NCI-H748 treated with DMSO at 0.1 percent for 48 hours (cell line): ENCODE measurements around the gene AMBP.

ENCODE experiments used
- DNase-seq: peaks from one replicate; lab custom pipeline; 2025; lab: John Stamatoyannopoulos, UW

The AMBP gene

GRCh38 chr9:114031037-114031630 lies 47.0 kb downstream of the AMBP start:
- DNase-seq, result no peak

GRCh38 chr9:114030364-114030763 lies 47.7 kb downstream of the AMBP start:
- DNase-seq, result no peak

GRCh38 chr9:114029311-114030170 lies 48.6 kb downstream of the AMBP start:
- no peak for DNase-seq

- no peak for DNase-seq
These were observed 49.5 kb downstream of the AMBP start for GRCh38 chr9:114028646-114029045.

DNA sequence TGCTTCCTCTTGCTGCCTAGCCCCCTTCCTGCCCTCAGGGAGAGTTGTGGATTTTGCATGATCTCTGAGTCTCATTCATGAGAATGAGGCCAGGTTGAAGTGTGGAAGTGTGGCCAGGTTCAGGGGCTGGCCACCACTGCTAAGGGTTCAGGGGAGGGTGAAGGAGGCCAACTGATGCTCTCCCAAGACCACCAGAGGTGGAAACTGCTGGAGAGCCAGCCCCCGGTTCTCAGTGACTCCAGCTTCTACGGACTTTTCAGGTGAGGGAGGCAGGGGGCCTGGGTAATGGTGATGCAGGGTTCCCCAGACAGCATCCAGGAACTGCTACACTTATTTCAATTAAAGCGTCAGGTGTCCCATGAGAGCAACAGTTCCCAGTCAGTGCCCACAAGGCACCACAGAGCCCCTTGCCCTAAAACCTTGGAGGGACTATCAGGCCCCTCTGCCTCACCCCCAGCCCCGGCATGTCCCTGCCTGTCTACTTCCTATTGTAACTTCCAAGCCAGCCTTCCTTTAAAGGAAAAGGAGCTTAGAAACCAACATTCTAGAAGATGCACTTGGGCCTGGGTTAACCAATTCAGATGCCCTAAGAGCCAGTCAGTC lies 50.1 kb downstream of the AMBP start:
- DNase-seq, result no peak

DNA sequence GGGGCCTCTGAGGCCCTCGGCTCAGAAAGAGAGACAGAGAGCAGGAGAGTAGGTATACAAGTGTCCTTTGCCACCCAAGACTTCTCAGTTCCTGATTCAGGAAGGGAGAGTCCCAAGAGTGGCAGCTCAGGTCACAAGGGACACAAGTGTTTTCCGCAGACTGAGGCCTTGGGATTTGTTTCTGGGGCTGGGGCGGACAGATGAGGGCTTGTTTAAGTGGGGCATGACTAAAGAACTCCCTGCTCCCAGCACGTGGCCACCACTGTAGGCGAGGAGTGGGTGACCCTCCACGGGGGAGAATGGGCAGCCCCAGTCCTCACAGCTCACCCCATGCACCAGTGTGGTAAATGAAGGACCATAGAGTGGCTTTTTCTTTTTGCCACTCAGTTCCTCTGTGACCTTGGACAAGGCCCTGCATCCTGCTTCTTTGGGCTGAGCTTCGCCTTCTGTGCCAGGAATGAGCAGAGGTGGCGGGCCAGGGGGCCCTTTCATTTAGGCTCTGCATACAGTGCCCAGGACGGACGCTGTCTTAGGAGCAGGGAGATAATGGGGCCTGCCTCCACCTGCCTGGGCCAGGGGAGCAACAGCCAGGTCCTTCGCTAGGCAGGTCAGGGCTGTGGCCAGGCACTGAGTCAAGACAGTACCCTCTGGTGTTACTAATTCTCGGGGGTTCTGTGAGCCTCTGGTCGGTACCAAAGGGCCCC lies 50.8 kb downstream of the AMBP start:
- DNase-seq, result no peak

DNA sequence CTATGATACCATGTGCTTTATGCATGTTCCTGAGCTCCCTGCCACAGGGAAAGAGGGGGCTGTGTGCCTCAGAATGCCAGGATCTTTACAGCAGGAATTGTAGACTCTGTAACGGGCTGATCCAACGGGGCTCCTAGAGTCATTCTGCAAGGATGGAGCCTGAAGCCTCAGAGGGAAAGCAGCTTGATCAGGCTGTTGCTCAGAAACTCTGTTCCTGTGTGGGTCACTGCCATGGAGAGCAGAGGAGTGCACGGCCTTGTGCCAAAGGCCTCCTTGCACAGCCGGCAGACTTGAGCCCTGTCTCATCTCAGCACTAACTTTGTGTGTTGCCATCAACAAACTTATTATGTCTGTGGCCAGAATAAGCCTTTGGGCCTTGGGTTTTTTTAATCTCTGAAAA lies 51.8 kb downstream of the AMBP start:
- DNase-seq, result no peak

GRCh38 chr9:114025760-114026159 lies 52.3 kb downstream of the AMBP start:
- no peak for DNase-seq

DNA sequence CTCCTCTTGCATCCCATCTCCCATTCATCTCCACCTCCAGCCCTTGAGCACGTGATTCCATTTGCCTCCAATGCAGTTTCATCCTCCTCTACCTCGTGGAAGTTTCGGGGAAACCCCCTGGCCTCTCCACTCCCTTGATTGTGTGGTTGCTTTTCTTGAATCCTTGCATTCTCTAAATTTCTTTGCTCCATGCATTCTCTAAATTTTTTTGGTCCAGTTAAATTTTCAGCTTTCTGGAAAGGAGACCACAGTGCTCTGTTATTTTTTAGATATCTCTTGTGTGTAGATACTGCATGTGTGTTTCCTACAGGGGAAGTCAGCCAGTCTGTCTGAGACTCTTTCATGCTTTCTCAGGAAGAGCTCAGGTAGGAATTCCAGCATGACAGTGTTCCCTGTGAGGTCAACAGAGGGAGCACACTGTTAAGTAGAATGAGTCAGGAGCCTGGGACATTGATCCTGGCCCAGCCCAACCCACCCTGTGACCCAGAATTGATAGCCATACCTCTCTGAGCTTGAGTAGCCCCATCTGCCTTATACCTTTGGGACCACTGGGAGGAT lies 52.8 kb downstream of the AMBP start:
- DNase-seq, result no peak

- DNase-seq, result no peak
These were observed 54.1 kb downstream of the AMBP start for GRCh38 chr9:114023961-114024360.

GRCh38 chr9:114021578-114021977 lies 56.5 kb downstream of the AMBP start:
- DNase-seq, result no peak

DNA sequence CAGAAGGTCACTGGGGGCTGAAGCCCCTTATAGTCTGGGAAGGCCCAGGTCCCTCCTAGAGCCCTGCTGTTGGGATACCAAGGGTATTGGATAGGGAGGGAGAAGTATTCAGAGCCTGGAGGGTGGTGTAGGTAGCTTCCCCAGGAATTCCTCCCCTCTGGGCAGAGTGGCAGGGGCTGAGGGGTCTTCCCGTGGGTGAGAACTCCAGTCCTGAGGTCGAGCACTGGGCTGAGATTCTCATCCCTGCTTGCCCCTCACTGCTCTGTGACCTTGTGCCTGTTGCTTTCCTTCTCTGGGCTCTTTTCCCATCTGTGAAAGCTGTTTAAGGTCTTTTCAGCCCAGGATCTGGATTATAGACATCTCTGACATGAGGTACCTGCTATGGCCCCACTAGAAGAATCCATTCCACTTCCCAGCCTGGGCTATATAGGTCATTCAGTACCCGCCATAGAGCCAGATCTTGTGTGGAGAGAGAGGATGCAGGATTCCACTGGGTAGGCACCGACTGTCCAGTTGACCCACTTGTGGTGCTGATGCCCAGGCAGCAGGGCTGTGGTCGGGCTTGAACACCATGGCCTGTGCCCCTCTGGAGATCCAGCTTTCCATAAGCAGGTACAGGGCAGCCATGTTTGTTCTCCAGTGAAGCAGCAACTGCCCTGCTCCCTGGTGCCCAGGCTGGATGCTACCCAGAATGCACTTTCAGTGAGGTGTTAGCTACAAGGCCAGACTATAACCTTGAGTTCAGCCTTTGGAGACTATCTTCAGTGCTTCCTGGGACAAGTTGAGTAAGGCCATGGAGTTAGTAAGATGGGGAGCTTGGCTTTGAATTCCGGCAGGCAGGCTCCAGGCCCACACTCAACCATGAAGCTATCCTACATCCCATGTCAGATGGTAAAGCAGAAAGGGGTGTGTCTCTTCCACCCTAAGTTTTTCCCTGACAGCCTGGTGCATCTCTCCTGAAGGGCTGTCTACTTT lies 60.1 kb downstream of the AMBP start:
- no peak for DNase-seq

- DNase-seq, result no peak
These were observed 61.3 kb downstream of the AMBP start for GRCh38 chr9:114016629-114017423.

DNA sequence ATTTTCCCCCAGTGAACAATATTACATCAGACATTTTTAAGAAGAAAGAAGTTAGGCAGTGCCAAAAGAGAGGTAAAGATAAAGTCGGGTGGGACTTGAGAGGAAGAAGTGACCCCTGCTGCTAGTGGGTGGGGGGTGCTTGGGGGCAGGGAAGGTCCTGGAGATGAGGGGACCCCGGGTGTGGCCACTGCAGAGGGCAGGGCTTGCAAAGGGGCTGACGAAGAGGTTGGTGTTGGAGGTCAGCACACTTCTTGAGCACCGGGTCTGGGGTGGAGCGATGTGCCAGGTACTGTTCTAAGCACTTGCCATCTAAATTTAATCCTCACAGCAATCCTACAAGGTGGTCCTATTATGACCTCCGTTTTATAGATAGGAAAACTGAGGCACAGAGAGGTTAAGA lies 62.0 kb downstream of the AMBP start:
- DNase-seq, result no peak

DNA sequence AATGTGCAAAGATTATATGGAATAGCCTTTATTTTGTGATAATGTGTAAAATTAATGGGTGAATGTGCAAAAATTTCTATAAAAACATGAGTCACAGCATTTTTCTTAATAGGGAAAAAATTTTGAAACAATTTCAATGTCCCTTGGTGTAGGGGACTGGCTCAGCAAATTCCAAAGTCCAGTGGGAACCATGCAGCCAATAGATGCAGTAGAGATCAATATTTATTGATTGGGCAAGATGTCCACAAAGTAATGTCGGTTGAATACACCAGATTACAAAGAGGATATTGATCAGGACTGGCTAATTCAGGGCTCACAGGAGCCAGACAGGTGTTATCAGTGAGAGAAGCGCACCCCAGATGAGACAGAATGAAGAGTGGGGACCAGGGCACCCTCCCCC lies 62.5 kb downstream of the AMBP start:
- no peak for DNase-seq

- no peak for DNase-seq
These were observed 64.1 kb downstream of the AMBP start for GRCh38 chr9:114014044-114014443.

- no peak for DNase-seq
These were observed 66.0 kb downstream of the AMBP start for GRCh38 chr9:114012126-114012525.

- DNase-seq, result no peak
These were observed 66.8 kb downstream of the AMBP start for GRCh38 chr9:114011313-114011712.
